GM19240 (cell line): ENCODE data around the gene RESF1.

Experiments
- DNase-seq: peaks from one replicate; pipeline ENCODE4 v3.0.0; 2011; ENCODE audit warnings: low spot score; ENCODE audit not compliant: insufficient read length

The RESF1 gene

DNA sequence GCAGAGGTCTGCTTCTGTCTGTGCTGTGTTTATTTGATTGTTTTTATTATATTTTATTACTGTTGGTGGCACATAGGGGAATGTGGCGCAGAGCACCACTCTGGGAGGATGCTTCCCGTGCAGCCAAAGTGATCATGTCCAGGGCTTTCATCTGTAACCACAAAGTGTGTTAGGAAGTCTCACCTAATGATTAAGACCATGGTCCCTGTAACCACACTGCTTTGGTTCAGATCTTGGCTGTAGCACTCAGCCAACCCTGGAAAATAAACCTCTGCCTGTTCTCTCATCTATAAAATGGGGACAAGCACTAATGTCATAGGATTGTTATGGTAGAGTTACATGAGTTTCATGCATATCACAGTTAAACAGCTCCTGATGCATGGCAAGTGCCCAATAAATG lies 1.9 kb downstream of the RESF1 start:
- DNase-seq, result no peak

- no peak for DNase-seq
These were observed 2.9 kb downstream of the RESF1 start for GRCh38 chr12:31962076-31962475.

- DNase-seq, result no peak
These were observed 5.1 kb downstream of the RESF1 start for GRCh38 chr12:31964280-31964679.

GRCh38 chr12:31965090-31965489 lies 5.9 kb downstream of the RESF1 start:
- no peak for DNase-seq

DNA sequence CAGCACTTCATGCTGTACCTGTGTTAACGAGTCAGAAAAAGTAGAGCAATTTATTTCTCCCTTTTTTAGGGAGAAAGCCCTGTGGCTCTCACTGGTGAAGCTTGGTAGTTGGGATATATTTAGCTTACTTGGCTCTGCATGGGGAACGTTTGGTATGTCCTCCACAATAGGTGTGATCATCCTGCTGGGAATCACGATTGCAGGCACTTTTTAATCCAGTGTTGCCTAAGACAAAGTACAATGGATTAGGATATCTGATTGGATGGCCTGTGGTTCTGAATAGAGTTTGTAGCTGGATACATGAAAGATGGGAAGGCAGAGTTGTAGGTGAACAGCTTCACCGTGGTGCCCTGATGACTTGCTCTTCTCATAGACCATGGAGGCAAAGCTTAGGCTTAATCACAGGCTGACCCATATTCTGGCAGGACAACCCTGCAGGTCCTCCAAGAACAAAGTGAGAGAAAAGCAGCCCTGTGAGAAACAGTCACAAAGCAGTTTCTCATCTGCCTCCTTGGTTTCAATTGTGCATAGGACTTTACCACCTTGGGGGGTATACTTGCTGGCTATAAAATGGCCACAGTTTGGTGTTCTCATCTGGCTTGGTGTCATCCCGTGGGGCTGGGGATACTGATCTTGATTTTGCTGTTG lies 7.5 kb downstream of the RESF1 start:
- DNase-seq, result no peak

GRCh38 chr12:31967539-31967938 lies 8.3 kb downstream of the RESF1 start:
- no peak for DNase-seq

- no peak for DNase-seq
These were observed 11.0 kb downstream of the RESF1 start for GRCh38 chr12:31970199-31970598.

GRCh38 chr12:31973818-31974217 lies 14.6 kb downstream of the RESF1 start:
- no peak for DNase-seq

GRCh38 chr12:31974673-31975072 lies 15.5 kb downstream of the RESF1 start:
- no peak for DNase-seq

DNA sequence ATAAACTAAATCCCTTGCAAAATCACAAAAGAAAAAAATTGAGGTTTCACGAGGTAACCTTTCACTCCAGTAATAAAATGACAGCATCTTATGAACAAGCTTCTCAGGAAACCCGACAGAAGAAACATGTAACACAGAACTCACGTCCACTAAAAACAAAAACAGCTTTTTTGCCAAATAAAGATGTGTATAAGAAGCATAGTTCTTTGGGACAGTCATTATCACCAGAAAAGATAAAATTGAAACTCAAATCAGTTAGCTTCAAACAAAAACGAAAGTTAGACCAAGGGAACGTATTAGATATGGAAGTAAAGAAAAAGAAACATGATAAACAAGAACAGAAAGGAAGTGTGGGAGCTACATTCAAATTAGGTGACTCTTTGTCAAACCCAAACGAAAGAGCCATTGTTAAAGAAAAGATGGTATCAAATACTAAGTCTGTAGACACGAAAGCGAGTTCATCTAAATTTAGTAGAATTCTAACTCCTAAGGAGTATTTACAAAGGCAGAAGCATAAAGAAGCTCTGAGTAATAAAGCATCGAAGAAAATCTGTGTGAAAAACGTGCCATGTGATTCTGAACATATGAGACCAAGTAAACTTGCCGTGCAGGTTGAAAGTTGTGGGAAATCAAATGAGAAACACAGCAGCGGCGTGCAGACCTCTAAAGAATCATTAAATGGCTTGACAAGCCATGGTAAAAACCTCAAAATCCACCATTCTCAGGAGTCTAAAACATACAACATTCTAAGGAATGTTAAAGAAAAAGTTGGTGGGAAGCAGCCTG lies 25.8 kb downstream of the RESF1 start:
- DNase-seq, result no peak

DNA sequence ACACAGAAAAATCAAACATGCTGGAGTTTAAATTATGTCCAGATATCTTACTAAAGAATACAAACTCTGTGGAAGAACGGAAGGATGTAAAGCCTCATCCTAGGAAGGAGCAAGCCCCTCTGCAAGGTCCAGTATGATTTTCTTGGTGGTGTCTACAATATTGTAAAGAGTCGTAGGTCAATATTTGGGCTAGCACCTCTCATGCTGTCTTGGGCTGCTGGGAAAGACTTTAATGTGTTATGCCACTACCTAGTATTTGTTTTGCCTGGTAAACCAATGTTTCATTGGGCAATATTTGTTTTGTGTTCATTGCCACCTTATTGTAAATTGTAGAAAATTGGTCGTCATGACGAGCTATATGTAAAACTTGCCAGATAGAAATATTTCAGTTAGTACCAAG lies 26.6 kb downstream of the RESF1 start:
- no peak for DNase-seq

DNA sequence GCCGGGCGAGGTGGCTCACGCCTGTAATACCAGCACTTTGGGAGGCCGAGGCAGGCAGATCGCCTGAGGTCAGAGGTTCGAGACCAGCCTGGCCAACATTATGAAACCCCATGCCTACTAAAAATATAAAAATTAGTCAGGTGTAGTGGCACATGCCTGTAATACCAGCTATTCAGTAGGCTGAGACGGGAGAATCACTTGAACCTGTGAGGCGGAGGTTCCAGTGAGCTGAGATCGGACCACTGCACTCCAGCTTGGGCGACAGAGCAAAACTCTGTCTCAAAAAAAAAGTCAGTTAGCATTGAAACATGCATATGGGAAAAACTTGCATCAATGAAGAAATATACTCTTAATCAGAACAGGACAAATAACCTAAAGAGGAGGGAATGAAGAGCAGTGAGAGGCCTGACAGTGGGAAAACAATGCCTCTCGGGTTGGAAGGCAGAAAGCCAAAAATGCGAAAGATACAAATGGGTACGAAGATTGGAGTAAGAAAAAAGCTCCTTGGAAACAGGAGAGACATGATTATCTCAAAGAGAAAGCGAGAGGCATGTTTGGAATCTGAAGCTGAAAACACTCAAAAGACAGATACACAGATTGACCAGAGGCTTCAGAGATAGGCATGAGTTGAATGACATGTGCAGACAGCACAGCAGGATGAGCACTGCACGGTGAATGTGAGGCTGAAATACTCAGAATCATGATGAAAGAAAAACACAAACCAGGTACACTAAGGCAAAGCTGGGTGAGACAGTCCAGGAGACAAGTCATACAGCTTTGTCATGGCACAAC lies 30.6 kb downstream of the RESF1 start:
- no peak for DNase-seq

DNA sequence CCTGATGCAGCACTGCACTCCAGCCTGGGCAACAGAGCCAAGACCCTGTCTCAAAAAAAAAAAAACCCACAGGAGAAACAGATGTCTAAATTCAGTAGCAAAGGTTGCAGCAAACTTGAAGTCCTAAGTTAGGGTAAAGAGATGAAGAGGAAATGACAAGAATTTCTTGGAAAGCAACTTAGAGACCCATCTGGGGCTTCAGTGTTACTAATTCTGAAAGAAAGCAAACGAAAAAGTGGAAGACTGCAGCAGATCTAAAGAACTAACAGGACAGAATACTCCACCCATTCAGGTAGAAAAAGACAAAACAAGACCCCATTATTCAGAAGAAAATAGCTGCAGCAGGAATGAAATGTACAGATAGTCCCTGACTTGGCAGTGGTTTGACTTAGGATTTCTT lies 31.9 kb downstream of the RESF1 start:
- DNase-seq, result no peak

GRCh38 chr12:31991815-31992214 lies 32.6 kb downstream of the RESF1 start:
- no peak for DNase-seq

DNA sequence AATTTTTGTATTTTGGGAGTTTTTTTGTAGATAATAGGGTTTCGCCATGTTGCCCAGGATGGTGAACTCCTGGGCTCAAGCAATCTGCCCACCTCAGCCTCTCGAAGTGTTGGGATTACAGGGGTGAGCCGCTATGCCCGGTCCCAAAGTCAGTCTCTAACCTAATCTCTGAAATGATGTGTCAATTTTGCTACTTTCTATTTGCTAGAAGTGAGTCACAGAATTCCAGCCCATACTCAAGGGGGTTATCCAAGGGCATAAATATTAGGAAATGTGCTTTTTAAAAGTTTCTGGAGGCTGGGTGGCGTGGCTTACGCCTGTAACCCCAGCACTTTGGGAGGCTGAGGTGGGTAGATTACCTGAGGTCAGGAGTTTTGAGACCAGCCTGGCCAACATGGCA lies 40.5 kb downstream of the RESF1 start:
- no peak for DNase-seq

DNA sequence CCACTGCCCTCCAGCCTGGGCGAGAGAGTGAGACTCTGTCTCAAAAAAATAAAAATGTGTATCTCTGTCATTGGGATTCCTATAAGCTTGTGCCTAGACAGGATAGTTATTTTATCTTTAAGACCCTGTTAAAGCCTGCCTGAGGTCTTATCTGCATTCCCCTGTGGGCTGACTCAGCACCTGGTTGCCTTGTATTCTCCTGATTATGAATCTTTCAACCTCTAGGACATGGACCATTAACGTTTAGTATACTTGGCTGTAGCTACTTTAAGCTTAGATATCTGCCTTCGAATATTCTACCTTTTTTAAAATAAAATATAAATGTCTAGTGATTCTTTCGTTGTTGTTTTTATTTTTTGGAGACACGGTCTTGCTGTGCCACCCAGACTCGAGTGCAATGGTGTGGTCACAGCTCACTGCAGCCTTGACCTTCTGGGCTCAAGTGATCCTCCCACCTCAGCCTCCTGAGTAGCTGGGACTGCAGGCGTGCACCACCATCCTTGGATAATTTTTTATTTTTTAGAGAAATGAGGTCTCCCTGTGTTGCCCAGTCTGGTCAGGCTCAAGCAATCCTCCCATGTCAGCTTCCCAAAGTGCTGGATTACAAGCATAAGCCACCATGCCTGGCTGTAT lies 41.3 kb downstream of the RESF1 start:
- DNase-seq, result no peak

DNA sequence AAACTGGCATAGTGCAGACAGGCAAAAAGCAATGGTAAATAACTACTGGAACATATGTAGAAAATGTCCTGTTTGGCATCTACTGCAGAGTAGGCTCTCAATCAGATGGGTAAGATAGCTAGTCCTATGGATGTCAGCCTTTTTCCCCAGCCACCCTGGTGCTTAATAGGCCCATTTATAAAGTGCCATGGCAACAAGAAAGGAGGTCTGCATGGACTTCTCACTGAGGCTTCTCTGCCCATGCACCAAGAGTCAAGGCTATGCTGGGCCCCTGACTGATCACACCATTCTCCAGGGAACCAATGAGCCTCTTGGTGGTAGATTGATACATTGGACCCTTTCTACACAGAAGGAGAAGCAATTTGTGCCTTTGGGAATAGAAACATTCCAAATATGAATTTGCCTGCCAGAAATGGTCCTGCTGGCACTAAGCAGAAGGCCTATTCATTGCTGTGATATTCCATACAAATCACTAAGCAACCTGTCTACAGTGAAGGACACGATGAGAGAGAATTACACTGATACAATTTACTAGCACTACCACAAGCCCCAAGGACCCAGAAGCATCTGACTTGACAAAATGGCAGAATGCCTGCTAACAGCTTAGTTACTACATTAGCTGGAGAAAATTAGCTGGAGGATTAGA lies 43.8 kb downstream of the RESF1 start:
- no peak for DNase-seq

- no peak for DNase-seq
These were observed 44.4 kb downstream of the RESF1 start for GRCh38 chr12:32003654-32004053.

GRCh38 chr12:32005496-32006125 lies 46.4 kb downstream of the RESF1 start:
- no peak for DNase-seq
